Measurements from ENCODE around the gene GSTO2. TPM values are rescaled to one million over a fixed set of nuclear protein-coding genes. Genes with fewer than 3 reads are reported as not detected.

Gene GSTO2
- total and polyA plus RNA-seq, 2 donors from 2014 or later = 22.3 to 56.7 TPM

- intact Hi-C loops (cut with DNase I) = no loop called here
- peak in 1 of 5 donors; percentile 33 for DNase-seq
- Histone ChIP-seq H3K9me3 (ENCODE audit: control insufficient read depth in 2 of 3, insufficient read depth in 1 of 3, low read length in 3 of 3) (no peaks in the 10 kb centered on the region), H3K4me1 (ENCODE audit: control insufficient read depth in 2 of 3, insufficient read depth in 2 of 3, low read depth in 1 of 3, low read length in 3 of 3) (peaks cover 0 to 34% (median 20%) of the 10 kb centered on the region in 3 donors), H3K36me3 (ENCODE audit: control insufficient read depth in 2 of 3, insufficient read depth in 3 of 3, low read length in 3 of 3) (peaks cover 0 to 17% (median 2%) of the 10 kb centered on the region in 3 donors), H3K4me3 (ENCODE audit: low read length in 3 of 3) (no peak overlapping the region), H3K9ac (ENCODE audit: low read length in 3 of 3) (no peak overlapping the region), H3K27ac (ENCODE audit: low read depth in 2 of 2, low read length in 2 of 2) (no peak overlapping the region), H3K27me3 (ENCODE audit: control insufficient read depth, insufficient read depth, low read length) (no peaks in the 10 kb centered on the region)
- TF ChIP-seq CTCF (IDR thresholded peaks at IDR 0.05; ENCODE audit: borderline replicate concordance, extremely low read depth, insufficient read depth) = no peak
- no peak for FAIRE-seq
Measured at GRCh38 chr10:104318326-104318725, 49.3 kb downstream of the GSTO2 start.

- Histone ChIP-seq H3K27me3 (ENCODE audit: control insufficient read depth, insufficient read depth, low read length) (no peaks in the 10 kb centered on the region), H3K9ac (ENCODE audit: low read length in 3 of 3) (no peak overlapping the region), H3K36me3 (ENCODE audit: control insufficient read depth in 2 of 3, insufficient read depth in 3 of 3, low read length in 3 of 3) (peaks cover 0 to 12% (median 2%) of the 10 kb centered on the region in 3 donors), H3K4me3 (ENCODE audit: low read length in 3 of 3) (no peak overlapping the region), H3K27ac (ENCODE audit: low read depth in 2 of 2, low read length in 2 of 2) (no peak overlapping the region), H3K4me1 (ENCODE audit: control insufficient read depth in 2 of 3, insufficient read depth in 2 of 3, low read depth in 1 of 3, low read length in 3 of 3) (peaks cover 0 to 41% (median 25%) of the 10 kb centered on the region in 3 donors), H3K9me3 (ENCODE audit: control insufficient read depth in 2 of 3, insufficient read depth in 1 of 3, low read length in 3 of 3) (no peaks in the 10 kb centered on the region)
- FAIRE-seq (no peak), DNase-seq (peak in 1 of 5 donors; percentile 59)
- TF ChIP-seq CTCF (IDR thresholded peaks at IDR 0.05; ENCODE audit: borderline replicate concordance, extremely low read depth, insufficient read depth) = no peak
- intact Hi-C loops (cut with DNase I) = no loop called here
Measured at GRCh38 chr10:104318810-104319741, 50.1 kb downstream of the GSTO2 start.

GRCh38 chr10:104321226-104321625 lies 52.2 kb downstream of the GSTO2 start:
- DNase-seq = peak in 1 of 5 donors; percentile 49
- no peak for FAIRE-seq
- Histone ChIP-seq H3K27me3 (ENCODE audit: control insufficient read depth, insufficient read depth, low read length) (no peaks in the 10 kb centered on the region), H3K36me3 (ENCODE audit: control insufficient read depth in 2 of 3, insufficient read depth in 3 of 3, low read length in 3 of 3) (no peaks in the 10 kb centered on the region), H3K9ac (ENCODE audit: low read length in 3 of 3) (no peak overlapping the region), H3K27ac (ENCODE audit: low read depth in 2 of 2, low read length in 2 of 2) (no peak overlapping the region), H3K4me3 (ENCODE audit: low read length in 3 of 3) (no peak overlapping the region), H3K9me3 (ENCODE audit: control insufficient read depth in 2 of 3, insufficient read depth in 1 of 3, low read length in 3 of 3) (no peaks in the 10 kb centered on the region), H3K4me1 (ENCODE audit: control insufficient read depth in 2 of 3, insufficient read depth in 2 of 3, low read depth in 1 of 3, low read length in 3 of 3) (peaks cover 0 to 48% (median 26%) of the 10 kb centered on the region in 3 donors)
- intact Hi-C loops (cut with DNase I) = no loop called here
- TF ChIP-seq CTCF (IDR thresholded peaks at IDR 0.05; ENCODE audit: borderline replicate concordance, extremely low read depth, insufficient read depth) = no peak

Measured in kidney (tissue), 14 donors.